ENCODE results near the gene DROSHA.

Gene DROSHA

GRCh38 chr5:31378136-31378535 is 153.8 kb downstream of the DROSHA start:
- no peaks in the 10 kb centered on the region for H3K9me3 ChIP-seq (ENCODE audit: control insufficient read depth in 5 of 5, low read length in 5 of 5)
- H3K27ac ChIP-seq (ENCODE audit: low read depth, low read length): no peak overlapping the region
- peaks cover 0 to 2% (median 0%) of the 10 kb centered on the region in 5 donors for H3K4me1 ChIP-seq (ENCODE audit: control insufficient read depth in 5 of 5, insufficient read depth in 5 of 5, low read length in 5 of 5)
- peaks cover 0 to 3% (median 0%) of the 10 kb centered on the region in 5 donors for H3K27me3 ChIP-seq (ENCODE audit: control insufficient read depth in 5 of 5, insufficient read depth in 4 of 5, low read length in 5 of 5)
- no peak overlapping the region for H3K9ac ChIP-seq (ENCODE audit: low read length in 5 of 5)
- H3K4me3 ChIP-seq (ENCODE audit: low read depth in 1 of 5, low read length in 5 of 5): no peak overlapping the region
- H3K36me3 ChIP-seq (ENCODE audit: control insufficient read depth in 5 of 5, insufficient read depth in 5 of 5, low read length in 5 of 5): no peaks in the 10 kb centered on the region

GRCh38 chr5:31377274-31377946 is 154.5 kb downstream of the DROSHA start:
- no peak overlapping the region for H3K27ac ChIP-seq (ENCODE audit: low read depth, low read length)

DNA sequence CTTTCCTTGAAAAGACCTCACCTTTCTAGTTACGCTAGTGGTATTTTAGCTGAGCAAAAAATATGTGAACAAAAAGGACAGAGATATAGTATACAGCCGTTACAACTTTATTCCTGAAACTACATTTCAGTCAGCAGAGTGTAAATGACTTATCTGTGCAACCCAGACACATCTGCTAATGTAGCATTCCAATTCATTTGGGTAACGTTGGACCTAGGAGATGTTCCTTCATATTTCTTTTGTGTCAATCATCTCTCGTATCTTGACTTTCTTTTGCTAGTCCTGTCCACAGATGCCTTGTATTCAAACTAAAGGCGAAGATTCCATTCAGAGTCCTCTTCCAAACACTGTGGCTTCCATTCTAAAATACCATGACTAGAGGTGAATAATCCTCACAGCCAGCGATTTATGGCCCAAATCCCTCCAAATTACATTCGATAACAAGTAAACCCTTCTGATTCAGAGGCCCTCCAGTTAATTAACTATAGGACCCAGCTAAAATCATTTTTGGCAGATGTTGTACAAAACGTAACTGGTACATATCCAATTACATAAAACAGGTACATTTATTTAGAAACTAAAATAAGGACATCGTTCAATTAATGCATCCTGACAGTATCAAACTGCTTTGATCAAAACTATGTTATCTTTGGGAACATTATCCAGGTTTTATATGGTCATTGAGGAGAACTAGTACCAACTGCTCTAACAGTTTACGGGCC is 155.7 kb downstream of the DROSHA start:
- Histone ChIP-seq H3K9me3 (ENCODE audit: control insufficient read depth in 5 of 5, low read length in 5 of 5) (no peaks in the 10 kb centered on the region), H3K4me3 (ENCODE audit: low read depth in 1 of 5, low read length in 5 of 5) (no peak overlapping the region), H3K9ac (ENCODE audit: low read length in 5 of 5) (no peak overlapping the region), H3K27ac (ENCODE audit: low read depth, low read length) (no peak overlapping the region), H3K27me3 (ENCODE audit: control insufficient read depth in 5 of 5, insufficient read depth in 4 of 5, low read length in 5 of 5) (no peaks in the 10 kb centered on the region), H3K36me3 (ENCODE audit: control insufficient read depth in 5 of 5, insufficient read depth in 5 of 5, low read length in 5 of 5) (no peaks in the 10 kb centered on the region), H3K4me1 (ENCODE audit: control insufficient read depth in 5 of 5, insufficient read depth in 5 of 5, low read length in 5 of 5) (no peaks in the 10 kb centered on the region)

More at GRCh38 chr5:31377274-31377946, 154.5 kb downstream of the DROSHA start:
- Histone ChIP-seq H3K4me3 (ENCODE audit: low read depth in 1 of 5, low read length in 5 of 5) (no peak overlapping the region), H3K36me3 (ENCODE audit: control insufficient read depth in 5 of 5, insufficient read depth in 5 of 5, low read length in 5 of 5) (no peaks in the 10 kb centered on the region), H3K27me3 (ENCODE audit: control insufficient read depth in 5 of 5, insufficient read depth in 4 of 5, low read length in 5 of 5) (peaks cover 0 to 3% (median 0%) of the 10 kb centered on the region in 5 donors), H3K9ac (ENCODE audit: low read length in 5 of 5) (no peak overlapping the region), H3K9me3 (ENCODE audit: control insufficient read depth in 5 of 5, low read length in 5 of 5) (no peaks in the 10 kb centered on the region), H3K4me1 (ENCODE audit: control insufficient read depth in 5 of 5, insufficient read depth in 5 of 5, low read length in 5 of 5) (peaks cover 0 to 2% (median 0%) of the 10 kb centered on the region in 5 donors)

DNA sequence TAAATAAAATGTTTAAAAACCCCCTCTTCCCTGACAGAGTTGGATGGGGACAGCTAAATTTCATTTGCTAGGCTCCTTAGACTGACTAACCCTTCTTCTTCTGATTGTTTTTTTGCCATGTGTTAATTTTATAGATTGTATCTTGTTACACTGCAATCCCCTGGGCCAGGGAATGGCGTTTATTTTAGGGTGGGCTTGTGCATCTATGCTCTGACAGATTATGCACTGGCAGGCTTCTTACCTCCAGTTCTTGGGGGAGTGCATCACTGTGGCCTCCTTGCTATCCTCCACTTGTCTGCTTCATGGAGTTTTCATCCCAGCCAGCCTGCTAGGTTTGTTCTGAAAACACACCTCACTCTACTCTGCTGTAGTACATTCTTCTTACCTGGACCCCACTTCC is 159.8 kb downstream of the DROSHA start:
- Histone ChIP-seq H3K27me3 (ENCODE audit: control insufficient read depth in 5 of 5, insufficient read depth in 4 of 5, low read length in 5 of 5) (no peaks in the 10 kb centered on the region), H3K4me1 (ENCODE audit: control insufficient read depth in 5 of 5, insufficient read depth in 5 of 5, low read length in 5 of 5) (no peaks in the 10 kb centered on the region), H3K27ac (ENCODE audit: low read depth, low read length) (no peak overlapping the region), H3K36me3 (ENCODE audit: control insufficient read depth in 5 of 5, insufficient read depth in 5 of 5, low read length in 5 of 5) (no peaks in the 10 kb centered on the region), H3K9me3 (ENCODE audit: control insufficient read depth in 5 of 5, low read length in 5 of 5) (no peaks in the 10 kb centered on the region), H3K9ac (ENCODE audit: low read length in 5 of 5) (no peak overlapping the region), H3K4me3 (ENCODE audit: low read depth in 1 of 5, low read length in 5 of 5) (no peak overlapping the region)

DNA sequence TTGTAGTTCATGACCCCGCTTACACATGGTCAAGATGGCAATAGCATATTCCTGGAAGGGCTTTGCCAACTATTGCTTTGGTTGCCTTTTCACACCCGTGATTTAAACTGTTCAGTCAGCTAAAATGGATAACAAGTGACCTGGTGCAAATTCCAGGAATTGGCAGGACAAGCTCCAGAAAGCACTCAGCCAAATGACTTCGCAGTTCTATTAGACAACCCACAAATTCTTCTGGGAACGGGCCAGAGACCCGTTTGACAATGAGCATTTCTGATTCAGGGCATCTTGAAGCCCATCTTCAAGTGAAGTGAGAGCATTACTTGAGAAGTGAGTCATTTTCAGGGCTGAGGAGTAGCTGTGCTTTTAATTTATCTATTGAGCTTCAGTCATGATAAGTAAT is 165.0 kb downstream of the DROSHA start:
- peaks cover 0 to 16% (median 3%) of the 10 kb centered on the region in 5 donors for H3K4me1 ChIP-seq (ENCODE audit: control insufficient read depth in 5 of 5, insufficient read depth in 5 of 5, low read length in 5 of 5)
- no peaks in the 10 kb centered on the region for H3K27me3 ChIP-seq (ENCODE audit: control insufficient read depth in 5 of 5, insufficient read depth in 4 of 5, low read length in 5 of 5)
- H3K9me3 ChIP-seq (ENCODE audit: control insufficient read depth in 5 of 5, low read length in 5 of 5): no peaks in the 10 kb centered on the region
- no peaks in the 10 kb centered on the region for H3K36me3 ChIP-seq (ENCODE audit: control insufficient read depth in 5 of 5, insufficient read depth in 5 of 5, low read length in 5 of 5)
- no peak overlapping the region for H3K27ac ChIP-seq (ENCODE audit: low read depth, low read length)
- no peak overlapping the region for H3K9ac ChIP-seq (ENCODE audit: low read length in 5 of 5)
- H3K4me3 ChIP-seq (ENCODE audit: low read depth in 1 of 5, low read length in 5 of 5): no peak overlapping the region

DNA sequence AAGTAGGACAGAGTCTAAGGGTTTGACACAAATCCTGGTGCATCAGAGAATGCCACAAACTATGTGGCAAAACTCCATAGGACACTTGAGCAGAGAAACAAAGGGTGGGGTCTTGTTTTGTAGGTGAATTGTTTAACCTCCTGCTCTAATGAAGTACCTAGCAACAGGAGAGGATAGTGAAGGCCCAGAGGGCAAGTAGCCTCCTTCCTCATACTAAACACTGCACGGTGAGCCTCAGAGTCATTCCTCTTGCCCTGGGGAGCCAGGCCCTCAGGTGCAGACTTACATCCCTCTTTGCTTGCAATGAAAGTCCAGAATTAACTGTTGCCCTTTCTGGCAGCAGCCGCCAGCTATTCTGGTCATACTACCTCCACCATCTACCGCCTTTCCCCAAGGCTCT is 166.1 kb downstream of the DROSHA start:
- Histone ChIP-seq H3K4me3 (ENCODE audit: low read depth in 1 of 5, low read length in 5 of 5) (no peak overlapping the region), H3K27ac (ENCODE audit: low read depth, low read length) (no peak overlapping the region), H3K4me1 (ENCODE audit: control insufficient read depth in 5 of 5, insufficient read depth in 5 of 5, low read length in 5 of 5) (peaks cover 0 to 16% (median 3%) of the 10 kb centered on the region in 5 donors), H3K9me3 (ENCODE audit: control insufficient read depth in 5 of 5, low read length in 5 of 5) (no peaks in the 10 kb centered on the region), H3K27me3 (ENCODE audit: control insufficient read depth in 5 of 5, insufficient read depth in 4 of 5, low read length in 5 of 5) (no peaks in the 10 kb centered on the region), H3K36me3 (ENCODE audit: control insufficient read depth in 5 of 5, insufficient read depth in 5 of 5, low read length in 5 of 5) (no peaks in the 10 kb centered on the region), H3K9ac (ENCODE audit: low read length in 5 of 5) (no peak overlapping the region)

- H3K9ac ChIP-seq (ENCODE audit: low read length in 5 of 5): no peak overlapping the region
- H3K27ac ChIP-seq (ENCODE audit: low read depth, low read length): no peak overlapping the region
- no peaks in the 10 kb centered on the region for H3K36me3 ChIP-seq (ENCODE audit: control insufficient read depth in 5 of 5, insufficient read depth in 5 of 5, low read length in 5 of 5)
- no peaks in the 10 kb centered on the region for H3K9me3 ChIP-seq (ENCODE audit: control insufficient read depth in 5 of 5, low read length in 5 of 5)
- H3K27me3 ChIP-seq (ENCODE audit: control insufficient read depth in 5 of 5, insufficient read depth in 4 of 5, low read length in 5 of 5): no peaks in the 10 kb centered on the region
- peaks cover 0 to 16% (median 3%) of the 10 kb centered on the region in 5 donors for H3K4me1 ChIP-seq (ENCODE audit: control insufficient read depth in 5 of 5, insufficient read depth in 5 of 5, low read length in 5 of 5)
- no peak overlapping the region for H3K4me3 ChIP-seq (ENCODE audit: low read depth in 1 of 5, low read length in 5 of 5)
Measured at GRCh38 chr5:31364881-31365636, 166.8 kb downstream of the DROSHA start.

- Histone ChIP-seq H3K4me1 (ENCODE audit: control insufficient read depth in 5 of 5, insufficient read depth in 5 of 5, low read length in 5 of 5) (peaks cover 0 to 16% (median 3%) of the 10 kb centered on the region in 5 donors), H3K36me3 (ENCODE audit: control insufficient read depth in 5 of 5, insufficient read depth in 5 of 5, low read length in 5 of 5) (no peaks in the 10 kb centered on the region)
Measured at GRCh38 chr5:31362931-31363568, 168.8 kb downstream of the DROSHA start.

DNA sequence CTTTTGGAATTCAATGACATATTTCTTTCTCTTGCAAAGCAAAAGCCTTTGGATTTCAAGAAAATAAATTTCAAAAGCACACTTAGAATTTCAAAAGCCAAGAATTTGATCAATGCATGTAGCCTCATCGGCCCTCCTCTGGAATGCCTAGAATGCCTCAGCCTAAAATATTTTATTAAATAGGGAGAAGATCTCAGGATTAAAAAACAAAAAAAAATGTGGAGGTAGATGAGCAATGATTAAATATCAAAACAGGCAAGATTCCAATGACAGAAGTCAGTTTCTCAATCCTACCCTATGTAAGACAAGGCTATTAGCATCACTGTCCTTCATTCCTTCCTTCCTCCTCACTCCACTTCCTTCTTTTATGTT is 169.4 kb downstream of the DROSHA start:
- H3K9me3 ChIP-seq (ENCODE audit: control insufficient read depth in 5 of 5, low read length in 5 of 5): no peaks in the 10 kb centered on the region
- peaks cover 0 to 16% (median 3%) of the 10 kb centered on the region in 5 donors for H3K4me1 ChIP-seq (ENCODE audit: control insufficient read depth in 5 of 5, insufficient read depth in 5 of 5, low read length in 5 of 5)
- H3K27me3 ChIP-seq (ENCODE audit: control insufficient read depth in 5 of 5, insufficient read depth in 4 of 5, low read length in 5 of 5): no peaks in the 10 kb centered on the region
- no peak overlapping the region for H3K9ac ChIP-seq (ENCODE audit: low read length in 5 of 5)
- H3K36me3 ChIP-seq (ENCODE audit: control insufficient read depth in 5 of 5, insufficient read depth in 5 of 5, low read length in 5 of 5): no peaks in the 10 kb centered on the region
- H3K27ac ChIP-seq (ENCODE audit: low read depth, low read length): no peak overlapping the region
- H3K4me3 ChIP-seq (ENCODE audit: low read depth in 1 of 5, low read length in 5 of 5): no peak overlapping the region

More at GRCh38 chr5:31362931-31363568, 168.8 kb downstream of the DROSHA start:
- Histone ChIP-seq H3K27ac (ENCODE audit: low read depth, low read length) (no peak overlapping the region), H3K9me3 (ENCODE audit: control insufficient read depth in 5 of 5, low read length in 5 of 5) (no peaks in the 10 kb centered on the region), H3K4me3 (ENCODE audit: low read depth in 1 of 5, low read length in 5 of 5) (no peak overlapping the region), H3K9ac (ENCODE audit: low read length in 5 of 5) (no peak overlapping the region), H3K27me3 (ENCODE audit: control insufficient read depth in 5 of 5, insufficient read depth in 4 of 5, low read length in 5 of 5) (no peaks in the 10 kb centered on the region)

All from subcutaneous abdominal adipose tissue (tissue), 5 donors.